SK-N-MC (cell line): ENCODE measurements around the gene DGKB.

ENCODE experiments used
- DNase-seq: peaks from one replicate; pipeline ENCODE4 v3.0.0-alpha.2; 2011; ENCODE audit warnings: low read depth, low spot score
- H3K27ac ChIP-seq: fragments of 200-600 bp; sonication (generic); 2 replicates; pipeline ENCODE4 v1.5.1; 2016; ENCODE audit warnings: mixed run types
- H3K36me3 ChIP-seq: fragments of 200-600 bp; sonication (generic); 2 replicates; pipeline ENCODE4 v1.6.1; 2017; ENCODE audit warnings: antibody characterized with exemption, low read length, mixed read lengths; ENCODE audit not compliant: insufficient read depth
- H3K4me3 ChIP-seq: fragments of 200-600 bp; sonication (generic); 2 replicates; pipeline ENCODE4 v1.5.1; 2016
- H3K9ac ChIP-seq: fragments of 200-600 bp; sonication (generic); 2 replicates; pipeline ENCODE4 v1.8.0; 2017; ENCODE audit warnings: mixed run types, mixed read lengths; ENCODE audit not compliant: insufficient read length
- H3K9me3 ChIP-seq: fragments of 200-600 bp; sonication (generic); 2 replicates; pipeline ENCODE4 v1.6.1; 2017; ENCODE audit warnings: low read depth, mild to moderate bottlenecking, antibody characterized with exemption, low read length, moderate library complexity, mixed read lengths
- EZH2 ChIP-seq: fragments of 200-600 bp; sonication (generic); IDR thresholded peaks from one replicate; pipeline ENCODE4 v1.6.1; 2017; ENCODE audit warnings: antibody characterized with exemption
- FOXP2 ChIP-seq: optimal IDR thresholded peaks from 2 replicates; pipeline ENCODE3; 2011; ENCODE audit warnings: mild to moderate bottlenecking, moderate library complexity; ENCODE audit not compliant: insufficient read depth; ENCODE audit errors: extremely low read length, control extremely low read depth
- POLR2AphosphoS5 ChIP-seq: IDR thresholded peaks from 2 replicates; pipeline ENCODE4 v1.6.1; 2012; ENCODE audit warnings: mild to moderate bottlenecking, low read depth, low read length, borderline replicate concordance

Gene DGKB

DNA sequence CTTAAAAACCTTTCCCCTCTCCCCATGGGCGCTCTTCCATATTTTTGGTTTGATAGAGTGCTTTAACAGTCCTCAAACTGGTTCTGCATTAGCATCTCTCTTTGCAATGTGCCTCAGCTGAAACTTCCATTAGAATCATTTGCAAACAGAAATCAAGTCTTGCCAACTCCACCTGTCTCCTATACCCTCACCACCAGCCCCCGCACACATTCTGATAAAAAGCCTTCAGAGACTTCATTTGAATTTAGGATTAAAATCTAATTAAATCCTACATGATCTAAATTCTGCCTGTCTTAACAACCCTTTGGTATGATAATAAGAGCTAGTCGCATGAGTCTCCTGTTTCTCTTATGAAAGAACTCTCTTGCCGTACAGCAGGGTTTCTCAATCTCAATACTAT, 528.2 kb downstream of the DGKB start:
- no peak for DNase-seq
- Histone ChIP-seq H3K27ac (no peak overlapping the region), H3K36me3 (no peaks in the 10 kb centered on the region), H3K9ac (no peak overlapping the region), H3K4me3 (no peak overlapping the region), H3K9me3 (no peaks in the 10 kb centered on the region)
- TF ChIP-seq POLR2AphosphoS5 (no peak), EZH2 (no peak), FOXP2 (no peak)

GRCh38 chr7:14368285-14368684, 534.3 kb downstream of the DGKB start:
- no peak for DNase-seq

GRCh38 chr7:14351167-14351566, 551.4 kb downstream of the DGKB start:
- no peak for DNase-seq
- no peak overlapping the region for H3K4me3 ChIP-seq

More at GRCh38 chr7:14368285-14368684, 534.3 kb downstream of the DGKB start:
- no peak overlapping the region for H3K4me3 ChIP-seq
- H3K27ac ChIP-seq, result no peak overlapping the region
- no peaks in the 10 kb centered on the region for H3K36me3 ChIP-seq
- TF ChIP-seq EZH2 (no peak), POLR2AphosphoS5 (no peak), FOXP2 (no peak)
- H3K9me3 ChIP-seq, result no peaks in the 10 kb centered on the region
- no peak overlapping the region for H3K9ac ChIP-seq

GRCh38 chr7:14341200-14341775, 561.3 kb downstream of the DGKB start:
- TF ChIP-seq FOXP2, result no peak
- no peak for TF ChIP-seq POLR2AphosphoS5
- no peak for TF ChIP-seq EZH2
- Histone ChIP-seq H3K36me3 (no peaks in the 10 kb centered on the region), H3K9ac (no peak overlapping the region), H3K4me3 (no peak overlapping the region), H3K27ac (no peak overlapping the region), H3K9me3 (no peaks in the 10 kb centered on the region)
- DNase-seq, result no peak

More at GRCh38 chr7:14351167-14351566, 551.4 kb downstream of the DGKB start:
- no peak overlapping the region for H3K9ac ChIP-seq
- TF ChIP-seq FOXP2 (no peak), POLR2AphosphoS5 (no peak), EZH2 (no peak)
- H3K36me3 ChIP-seq, result no peaks in the 10 kb centered on the region
- no peak overlapping the region for H3K27ac ChIP-seq
- H3K9me3 ChIP-seq, result no peaks in the 10 kb centered on the region

DNA sequence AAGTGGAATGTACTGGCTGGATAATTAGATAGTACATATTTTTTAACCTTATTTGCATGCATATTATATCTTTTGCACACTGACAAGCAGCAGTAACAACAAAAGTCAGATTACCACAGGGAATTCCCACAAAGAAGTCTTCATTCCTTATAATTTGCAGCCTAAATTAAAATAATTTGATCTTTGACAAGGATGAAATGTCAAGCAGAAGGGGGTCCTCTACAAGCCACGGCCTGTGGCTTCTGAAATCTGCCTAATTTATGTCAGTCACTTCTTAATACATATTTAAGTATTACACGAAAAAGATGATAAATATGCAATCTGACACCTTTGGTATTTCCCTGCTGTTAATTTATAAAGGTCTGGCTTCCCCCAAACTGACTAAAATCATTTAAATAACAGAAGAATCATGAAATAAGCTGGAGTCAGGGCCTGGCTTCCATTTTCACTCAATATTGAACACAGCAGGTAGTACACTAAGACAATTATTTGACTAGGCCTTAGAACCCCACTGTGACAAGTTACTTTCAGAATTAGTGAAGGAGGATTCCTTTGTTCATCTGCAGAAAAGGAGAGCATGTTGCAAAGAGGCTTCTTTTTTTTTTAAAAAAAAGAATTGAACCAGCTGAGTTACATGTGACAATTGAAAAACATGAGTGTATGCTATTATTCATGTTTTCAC, 562.0 kb downstream of the DGKB start:
- TF ChIP-seq POLR2AphosphoS5, result no peak
- no peak for TF ChIP-seq EZH2
- TF ChIP-seq FOXP2, result no peak
- peak; percentile 32 for DNase-seq
- Histone ChIP-seq H3K9me3 (no peaks in the 10 kb centered on the region), H3K4me3 (peak overlapping the region; percentile 40; the same call in 1 of the 2 replicates), H3K36me3 (no peaks in the 10 kb centered on the region), H3K9ac (peak overlapping the region; percentile 40), H3K27ac (no peak overlapping the region; the same call in 1 of the 2 replicates)

DNA sequence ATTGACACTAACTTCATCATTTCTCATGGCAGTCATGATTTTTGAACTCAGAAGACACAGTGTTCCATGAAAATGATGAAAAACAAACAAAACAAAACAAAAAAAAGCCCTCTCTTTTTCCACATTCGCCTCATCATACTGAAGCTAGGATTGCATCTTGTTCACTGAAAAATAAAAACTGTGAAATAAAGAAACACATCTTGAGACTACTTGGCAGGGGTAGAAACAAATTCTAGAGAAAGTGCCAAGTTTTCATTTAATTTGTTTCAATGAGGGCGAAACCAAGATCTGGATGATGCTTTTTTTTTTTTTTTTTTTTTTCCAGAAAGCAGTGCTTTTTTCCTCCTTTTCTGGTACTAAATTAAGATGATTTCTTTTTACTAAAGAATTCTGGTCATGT, 562.7 kb downstream of the DGKB start:
- no peak overlapping the region for H3K27ac ChIP-seq
- no peaks in the 10 kb centered on the region for H3K9me3 ChIP-seq
- no peak overlapping the region for H3K4me3 ChIP-seq
- no peaks in the 10 kb centered on the region for H3K36me3 ChIP-seq
- no peak overlapping the region for H3K9ac ChIP-seq
- DNase-seq, result no peak
- TF ChIP-seq FOXP2 (no peak), EZH2 (no peak), POLR2AphosphoS5 (no peak)

DNA sequence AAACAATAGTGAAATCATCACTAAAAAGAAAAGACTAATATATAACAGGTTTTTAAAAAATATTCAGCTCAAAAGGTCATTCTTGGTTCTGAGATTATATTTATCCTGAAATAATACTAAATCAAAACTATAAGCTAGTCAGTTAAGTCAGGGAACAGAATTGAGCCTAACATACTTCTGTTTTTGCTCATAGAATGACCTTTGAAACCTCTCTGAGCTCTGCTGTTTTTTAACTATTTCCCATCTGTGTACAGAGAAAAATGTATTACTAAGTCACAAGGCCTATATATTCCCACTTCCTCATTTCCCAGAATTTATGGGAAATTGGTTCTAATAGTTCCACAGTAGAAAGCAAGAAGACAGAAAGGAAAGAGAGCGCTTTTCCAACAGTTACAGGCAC, 566.3 kb downstream of the DGKB start:
- Histone ChIP-seq H3K36me3 (no peaks in the 10 kb centered on the region), H3K27ac (no peak overlapping the region), H3K4me3 (no peak overlapping the region), H3K9me3 (no peaks in the 10 kb centered on the region), H3K9ac (no peak overlapping the region)
- TF ChIP-seq EZH2 (no peak), FOXP2 (no peak), POLR2AphosphoS5 (no peak)
- no peak for DNase-seq

DNA sequence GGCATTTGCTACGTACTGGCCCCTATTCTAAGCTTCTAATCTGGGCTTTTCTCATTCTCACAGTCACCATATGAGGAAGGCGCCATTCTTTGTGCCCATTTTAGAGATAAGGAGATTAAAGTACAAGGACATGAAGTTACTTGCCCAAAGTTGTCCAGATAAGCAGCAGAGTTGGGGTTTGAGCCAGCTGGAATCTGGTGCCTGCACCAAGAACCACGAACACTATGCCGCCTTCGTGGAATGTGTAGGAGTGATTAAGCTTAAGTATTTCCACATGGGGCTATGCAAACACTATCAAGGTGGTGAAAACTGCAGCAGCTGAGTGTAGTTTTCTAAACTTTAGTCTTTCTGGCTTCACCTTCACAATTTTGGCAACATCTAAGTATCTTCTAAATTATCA, 570.4 kb downstream of the DGKB start:
- DNase-seq, result no peak

More for the DNA sequence above, 570.4 kb downstream of the DGKB start:
- no peaks in the 10 kb centered on the region for H3K36me3 ChIP-seq
- H3K9me3 ChIP-seq, result no peaks in the 10 kb centered on the region
- H3K27ac ChIP-seq, result no peak overlapping the region
- H3K4me3 ChIP-seq, result no peak overlapping the region
- no peak overlapping the region for H3K9ac ChIP-seq
- no peak for TF ChIP-seq EZH2
- TF ChIP-seq FOXP2, result no peak
- TF ChIP-seq POLR2AphosphoS5, result no peak
